Measurements from ENCODE around the gene AOX1.
"Not testable (repeated sequence)": the region's sequence is repeated elsewhere in the genome, so short reads cannot be mapped to it uniquely, and the experiment has no call there.

AOX1 gene

GRCh38 chr2:200585730-200586643, at the start of gene AOX1:
AOX1 (plus strand) TSS chr2:200586014; CDS start chr2:200586109, 95 bp downstream.
- peak; percentile 42 for DNase-seq

GRCh38 chr2:200538139-200538538, 47.7 kb upstream of the AOX1 start:
- no peak for DNase-seq

GRCh38 chr2:200540793-200541192, 45.0 kb upstream of the AOX1 start:
- DNase-seq: no peak

- not testable (repeated sequence) for DNase-seq
Measured at GRCh38 chr2:200566596-200566995, 19.2 kb upstream of the AOX1 start.

- DNase-seq: no peak
Measured at GRCh38 chr2:200567932-200568331, 17.9 kb upstream of the AOX1 start.

GRCh38 chr2:200575957-200576356, 9.9 kb upstream of the AOX1 start:
- no peak for DNase-seq

GRCh38 chr2:200577027-200577426, 8.8 kb upstream of the AOX1 start:
- no peak for DNase-seq

GRCh38 chr2:200578778-200579177, 7.0 kb upstream of the AOX1 start:
- DNase-seq: no peak

- no peak for DNase-seq
Measured at GRCh38 chr2:200584639-200585038, 1.2 kb upstream of the AOX1 start.

- no peak for DNase-seq
Measured at GRCh38 chr2:200585340-200585729, 479 bp upstream of the AOX1 start.

GRCh38 chr2:200586644-200586975, 796 bp downstream of the AOX1 start:
- DNase-seq: no peak

- DNase-seq: no peak
Measured at GRCh38 chr2:200587007-200587616, 1.3 kb downstream of the AOX1 start.

- DNase-seq: no peak
Measured at GRCh38 chr2:200588076-200588678, 2.4 kb downstream of the AOX1 start.

- DNase-seq: no peak
Measured at GRCh38 chr2:200590090-200590489, 4.3 kb downstream of the AOX1 start.

- DNase-seq: no peak
Measured at GRCh38 chr2:200591308-200591707, 5.5 kb downstream of the AOX1 start.

GRCh38 chr2:200592406-200593075, 6.7 kb downstream of the AOX1 start:
- DNase-seq: no peak

GRCh38 chr2:200593905-200594304, 8.1 kb downstream of the AOX1 start:
- DNase-seq: no peak

- no peak for DNase-seq
Measured at GRCh38 chr2:200595913-200596312, 10.1 kb downstream of the AOX1 start.

GRCh38 chr2:200596774-200597570, 11.2 kb downstream of the AOX1 start:
- no peak for DNase-seq

GRCh38 chr2:200599206-200599605, 13.4 kb downstream of the AOX1 start:
- DNase-seq: no peak

GRCh38 chr2:200600549-200601225, 14.9 kb downstream of the AOX1 start:
- DNase-seq: no peak

- no peak for DNase-seq
Measured at GRCh38 chr2:200602584-200602983, 16.8 kb downstream of the AOX1 start.
